ENCODE data around the gene STARD5. TPM values are rescaled to one million over a fixed set of nuclear protein-coding genes. Genes with fewer than 3 reads are reported as not detected.

The STARD5 gene
- total RNA-seq, 1 donor from 2014 or later = 5.5 TPM

GRCh38 chr15:81264072-81264857 lies 59.7 kb downstream of the STARD5 start:
- TF ChIP-seq CTCF (IDR thresholded peaks at IDR 0.05; ENCODE audit: insufficient read depth, low read depth, low read length) (no peak), EZH2 (IDR thresholded peaks at IDR 0.05; ENCODE audit: insufficient read depth, low read length) (no peak)
- H2AFZ ChIP-seq (ENCODE audit: low read depth, low read length) = no peak overlapping the region
- no peaks in the 10 kb centered on the region for H3K36me3 ChIP-seq (ENCODE audit: insufficient read depth, low read length)
- no peaks in the 10 kb centered on the region for H4K20me1 ChIP-seq (ENCODE audit: insufficient read depth, low read length)
- no peaks in the 10 kb centered on the region for H3K9me3 Mint-ChIP-seq (ENCODE audit: unreplicated experiment)
- H3K4me3 Mint-ChIP-seq (ENCODE audit: unreplicated experiment) = no peak overlapping the region
- H3K27ac ChIP-seq (ENCODE audit: low read depth, low read length) = no peak overlapping the region
- no peak overlapping the region for H3K4me2 ChIP-seq (ENCODE audit: low read length)
- H3K27ac Mint-ChIP-seq (ENCODE audit: unreplicated experiment) = no peak overlapping the region
- no peak for DNase-seq (ENCODE audit: low read depth)
- peaks cover 19% of the 10 kb centered on the region for H3K4me1 Mint-ChIP-seq (ENCODE audit: low read depth, unreplicated experiment)
- no peaks in the 10 kb centered on the region for H3K36me3 Mint-ChIP-seq (ENCODE audit: low read depth, unreplicated experiment)
- H3K4me1 ChIP-seq (ENCODE audit: insufficient read depth, low read length) = no peaks in the 10 kb centered on the region
- H3K9me3 ChIP-seq (ENCODE audit: insufficient read depth, low read depth, low read length) = no peaks in the 10 kb centered on the region
- H3K27me3 ChIP-seq (ENCODE audit: insufficient read depth, low read length) = peaks cover 22% of the 10 kb centered on the region
- no peak overlapping the region for H3K4me3 ChIP-seq (ENCODE audit: insufficient read depth, low read depth, low read length)
- peaks cover 13% of the 10 kb centered on the region for H3K27me3 Mint-ChIP-seq (ENCODE audit: low read depth, unreplicated experiment)
- FAIRE-seq = no peak
- H3K9ac ChIP-seq (ENCODE audit: low read length) = no peak overlapping the region
- no peaks in the 10 kb centered on the region for H3K79me2 ChIP-seq (ENCODE audit: insufficient read depth, low read length)

GRCh38 chr15:81263477-81263876 lies 60.5 kb downstream of the STARD5 start:
- Mint-ChIP-seq H3K4me3 (ENCODE audit: unreplicated experiment) (no peak overlapping the region), H3K4me1 (ENCODE audit: low read depth, unreplicated experiment) (peaks cover 19% of the 10 kb centered on the region), H3K27ac (ENCODE audit: unreplicated experiment) (no peak overlapping the region), H3K36me3 (ENCODE audit: low read depth, unreplicated experiment) (no peaks in the 10 kb centered on the region), H3K9me3 (ENCODE audit: unreplicated experiment) (no peaks in the 10 kb centered on the region), H3K27me3 (ENCODE audit: low read depth, unreplicated experiment) (peaks cover 13% of the 10 kb centered on the region)
- no peaks in the 10 kb centered on the region for H3K9me3 ChIP-seq (ENCODE audit: insufficient read depth, low read depth, low read length)
- FAIRE-seq (no peak), DNase-seq (ENCODE audit: low read depth) (no peak)
- H4K20me1 ChIP-seq (ENCODE audit: insufficient read depth, low read length) = no peaks in the 10 kb centered on the region
- H3K79me2 ChIP-seq (ENCODE audit: insufficient read depth, low read length) = no peaks in the 10 kb centered on the region
- TF ChIP-seq CTCF (IDR thresholded peaks at IDR 0.05; ENCODE audit: insufficient read depth, low read depth, low read length) (no peak), EZH2 (IDR thresholded peaks at IDR 0.05; ENCODE audit: insufficient read depth, low read length) (no peak)
- no peak overlapping the region for H3K9ac ChIP-seq (ENCODE audit: low read length)
- H3K27ac ChIP-seq (ENCODE audit: low read depth, low read length) = no peak overlapping the region
- no peak overlapping the region for H2AFZ ChIP-seq (ENCODE audit: low read depth, low read length)
- H3K27me3 ChIP-seq (ENCODE audit: insufficient read depth, low read length) = peaks cover 22% of the 10 kb centered on the region
- H3K36me3 ChIP-seq (ENCODE audit: insufficient read depth, low read length) = no peaks in the 10 kb centered on the region
- no peak overlapping the region for H3K4me2 ChIP-seq (ENCODE audit: low read length)
- H3K4me3 ChIP-seq (ENCODE audit: insufficient read depth, low read depth, low read length) = no peak overlapping the region
- H3K4me1 ChIP-seq (ENCODE audit: insufficient read depth, low read length) = no peaks in the 10 kb centered on the region

- Histone ChIP-seq H3K27me3 (ENCODE audit: insufficient read depth, low read length) (peaks cover 19% of the 10 kb centered on the region), H3K27ac (ENCODE audit: low read depth, low read length) (no peak overlapping the region), H3K79me2 (ENCODE audit: insufficient read depth, low read length) (no peaks in the 10 kb centered on the region), H2AFZ (ENCODE audit: low read depth, low read length) (no peak overlapping the region), H3K4me1 (ENCODE audit: insufficient read depth, low read length) (no peaks in the 10 kb centered on the region), H4K20me1 (ENCODE audit: insufficient read depth, low read length) (no peaks in the 10 kb centered on the region), H3K4me3 (ENCODE audit: insufficient read depth, low read depth, low read length) (no peak overlapping the region), H3K36me3 (ENCODE audit: insufficient read depth, low read length) (no peaks in the 10 kb centered on the region), H3K9me3 (ENCODE audit: insufficient read depth, low read depth, low read length) (no peaks in the 10 kb centered on the region), H3K4me2 (ENCODE audit: low read length) (no peak overlapping the region), H3K9ac (ENCODE audit: low read length) (no peak overlapping the region)
- Mint-ChIP-seq H3K9me3 (ENCODE audit: unreplicated experiment) (no peaks in the 10 kb centered on the region), H3K27me3 (ENCODE audit: low read depth, unreplicated experiment) (peaks cover 5% of the 10 kb centered on the region), H3K36me3 (ENCODE audit: low read depth, unreplicated experiment) (no peaks in the 10 kb centered on the region), H3K4me3 (ENCODE audit: unreplicated experiment) (no peak overlapping the region), H3K4me1 (ENCODE audit: low read depth, unreplicated experiment) (peaks cover 24% of the 10 kb centered on the region), H3K27ac (ENCODE audit: unreplicated experiment) (no peak overlapping the region)
- no peak for TF ChIP-seq CTCF (IDR thresholded peaks at IDR 0.05; ENCODE audit: insufficient read depth, low read depth, low read length)
- DNase-seq (ENCODE audit: low read depth) (no peak), FAIRE-seq (no peak)
These were observed 62.6 kb downstream of the STARD5 start for GRCh38 chr15:81261172-81261811.

All from astrocyte (in vitro differentiated cells and primary cell).